ENCODE measurements around the gene DMTF1. TPM values are rescaled to one million over a fixed set of nuclear protein-coding genes. Genes with fewer than 3 reads are reported as not detected.

The DMTF1 gene
- total and polyA plus RNA-seq, 9 of the 15 experiments (the other 6 are each of a cell fraction or from before 2014, with no cell fraction given), result 25.7 to 208 (median 74.7) TPM

- TF ChIP-seq, protein P1, sequence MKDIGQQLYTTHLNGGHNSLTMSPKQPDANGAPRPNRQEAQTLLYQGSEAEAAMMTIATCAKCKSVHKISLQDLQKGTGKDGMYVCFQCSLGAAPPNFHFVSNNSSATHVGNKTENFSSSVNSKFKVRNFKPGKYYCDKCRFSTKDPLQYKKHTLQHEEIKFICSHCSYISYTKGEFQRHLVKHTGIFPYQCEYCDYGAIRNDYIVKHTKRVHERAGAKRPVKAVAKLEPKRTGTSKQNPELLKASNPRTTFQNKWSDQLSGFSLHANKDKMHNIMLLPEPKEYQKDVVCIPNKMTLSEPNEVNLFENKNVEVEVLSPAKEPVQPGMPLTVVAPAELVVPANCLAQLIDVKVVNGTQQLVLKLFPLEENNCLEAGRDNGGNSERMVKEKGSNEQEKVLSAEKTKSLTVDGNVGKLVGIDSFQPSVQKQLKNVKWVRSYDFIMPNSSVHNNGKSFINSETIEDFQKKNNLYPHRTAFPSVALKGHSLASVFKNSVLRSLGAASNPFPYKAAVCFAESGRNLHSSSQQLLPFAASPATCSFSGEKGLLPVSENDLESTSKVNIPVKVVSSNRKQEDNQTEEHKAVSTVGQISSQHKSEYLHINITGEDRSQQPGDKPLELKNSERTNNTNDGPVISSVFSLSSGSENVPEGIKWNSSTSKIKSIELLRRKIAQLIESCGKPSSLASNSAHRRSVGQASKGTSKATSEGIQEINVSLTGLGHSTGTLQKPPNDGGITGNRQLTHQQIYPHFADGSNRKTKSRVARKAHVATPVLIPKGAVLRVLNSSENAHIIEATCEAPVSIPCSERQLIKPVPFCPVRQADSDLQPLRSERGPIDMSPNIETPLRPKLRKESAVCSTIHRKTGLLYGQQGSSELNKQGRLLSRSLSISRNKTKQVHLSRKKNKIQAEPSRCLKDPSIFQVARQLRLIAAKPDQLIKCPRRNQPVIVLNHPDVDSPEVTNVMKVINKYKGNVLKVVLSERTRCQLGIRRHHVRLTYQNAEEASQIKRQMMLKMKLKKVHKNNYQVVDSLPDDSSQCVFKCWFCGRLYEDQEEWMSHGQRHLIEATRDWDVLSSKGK (CRISPR knock-in tag; IDR thresholded peaks at IDR 0.05), result no peak
- no peak for TF ChIP-seq ELK1 (CRISPR knock-in tag; IDR thresholded peaks at IDR 0.05)
- TF ChIP-seq SIX5 (IDR thresholded peaks at IDR 0.05; ENCODE audit: borderline replicate concordance in 1 of 2, insufficient read depth in 1 of 2, low read depth in 1 of 2, low read length in 2 of 2), result no peak
- TF ChIP-seq, protein P2, sequence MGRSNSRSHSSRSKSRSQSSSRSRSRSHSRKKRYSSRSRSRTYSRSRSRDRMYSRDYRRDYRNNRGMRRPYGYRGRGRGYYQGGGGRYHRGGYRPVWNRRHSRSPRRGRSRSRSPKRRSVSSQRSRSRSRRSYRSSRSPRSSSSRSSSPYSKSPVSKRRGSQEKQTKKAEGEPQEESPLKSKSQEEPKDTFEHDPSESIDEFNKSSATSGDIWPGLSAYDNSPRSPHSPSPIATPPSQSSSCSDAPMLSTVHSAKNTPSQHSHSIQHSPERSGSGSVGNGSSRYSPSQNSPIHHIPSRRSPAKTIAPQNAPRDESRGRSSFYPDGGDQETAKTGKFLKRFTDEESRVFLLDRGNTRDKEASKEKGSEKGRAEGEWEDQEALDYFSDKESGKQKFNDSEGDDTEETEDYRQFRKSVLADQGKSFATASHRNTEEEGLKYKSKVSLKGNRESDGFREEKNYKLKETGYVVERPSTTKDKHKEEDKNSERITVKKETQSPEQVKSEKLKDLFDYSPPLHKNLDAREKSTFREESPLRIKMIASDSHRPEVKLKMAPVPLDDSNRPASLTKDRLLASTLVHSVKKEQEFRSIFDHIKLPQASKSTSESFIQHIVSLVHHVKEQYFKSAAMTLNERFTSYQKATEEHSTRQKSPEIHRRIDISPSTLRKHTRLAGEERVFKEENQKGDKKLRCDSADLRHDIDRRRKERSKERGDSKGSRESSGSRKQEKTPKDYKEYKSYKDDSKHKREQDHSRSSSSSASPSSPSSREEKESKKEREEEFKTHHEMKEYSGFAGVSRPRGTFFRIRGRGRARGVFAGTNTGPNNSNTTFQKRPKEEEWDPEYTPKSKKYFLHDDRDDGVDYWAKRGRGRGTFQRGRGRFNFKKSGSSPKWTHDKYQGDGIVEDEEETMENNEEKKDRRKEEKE (IDR thresholded peaks at IDR 0.05; ENCODE audit: borderline replicate concordance in 1 of 2, control insufficient read depth in 1 of 2, low read depth in 2 of 2, low read length in 1 of 2), result 0 out of 4 replicates have a peak, but pooled peaks of 1 of the 2 experiments have one; percentile 65
- TF ChIP-seq ZNF384 (IDR thresholded peaks at IDR 0.05; ENCODE audit: low read depth, low read length), result no peak; the same call in 1 of the 2 replicates
- no peak for TF ChIP-seq PCBP2 (IDR thresholded peaks at IDR 0.05; ENCODE audit: low read depth, low read length, poor library complexity, severe bottlenecking)
- peak; percentile 88 to 91 for TF ChIP-seq FOXK2 (conservative IDR thresholded peaks at IDR 0.05 in 1 of 2, IDR thresholded peaks at IDR 0.05 in 1 of 2; ENCODE audit: low read depth in 2 of 2)
- no peak; the same call in 1 of the 2 replicates for TF ChIP-seq EZH2 (IDR thresholded peaks at IDR 0.05; ENCODE audit: borderline replicate concordance, low read depth, low read length)
- TF ChIP-seq ZBTB5 (IDR thresholded peaks at IDR 0.05), result no peak
- no peak for TF ChIP-seq CEBPZ (IDR thresholded peaks at IDR 0.05; ENCODE audit: borderline replicate concordance, low read depth, low read length)
- no peak for TF ChIP-seq ZNF23 (CRISPR knock-in tag; IDR thresholded peaks at IDR 0.05)
- 0 out of 2 replicates have a peak, but pooled peaks have one; percentile 58 for TF ChIP-seq NR2F6 (CRISPR knock-in tag; IDR thresholded peaks at IDR 0.05)
These were observed 11.9 kb upstream of the DMTF1 start (continued) for GRCh38 chr7:87140271-87140748.

Data from K562 (cell line).